ENCODE data around the gene SYNJ1. TPM values are rescaled to one million over a fixed set of nuclear protein-coding genes. Genes with fewer than 3 reads are reported as not detected.

The SYNJ1 gene
- total and polyA plus RNA-seq, 2 of the 4 experiments (the other 2 are of a cell fraction) = 3.6 to 4.6 TPM

DNA sequence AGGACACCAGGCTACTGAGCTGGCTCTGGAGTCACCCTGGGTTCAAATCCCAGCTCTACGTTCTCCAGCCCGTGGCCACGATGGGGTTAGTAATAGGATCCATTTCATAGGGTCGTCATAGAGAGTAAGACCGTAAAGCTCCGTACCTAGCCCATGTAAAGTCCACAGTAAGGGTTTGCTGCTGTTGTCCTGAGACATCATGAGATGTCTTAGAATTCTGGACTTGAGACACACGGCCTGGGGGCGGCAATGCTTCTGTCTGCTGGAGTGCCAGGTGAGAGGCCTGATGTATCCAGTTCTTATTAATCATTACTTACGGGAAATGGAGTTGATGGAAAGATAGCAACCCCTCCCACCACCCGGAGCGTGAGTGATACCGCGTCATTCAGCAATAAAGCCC lies 146.1 kb downstream of the SYNJ1 start:
- Histone ChIP-seq H2AFZ (replicated peaks; ENCODE audit: low read length, poor library complexity) (no peak overlapping the region), H3K14ac (replicated peaks; ENCODE audit: low read depth, low read length) (no peak overlapping the region), H2BK120ac (ENCODE audit: low read depth, low read length) (no peak overlapping the region), H2BK5ac (ENCODE audit: low read depth, low read length, poor library complexity, severe bottlenecking) (no peak overlapping the region), H3K36me3 (ENCODE audit: control insufficient read depth, insufficient read depth, low read length) (no peaks in the 10 kb centered on the region), H2AK9ac (replicated peaks; ENCODE audit: low read depth, low read length, poor library complexity) (no peak overlapping the region), H4K5ac (ENCODE audit: low read depth, low read length) (no peak overlapping the region), H2BK20ac (ENCODE audit: low read depth, low read length) (no peak overlapping the region), H3K18ac (ENCODE audit: low read depth, low read length) (no peak overlapping the region), H4K91ac (ENCODE audit: insufficient read depth, low read depth, low read length) (no peak overlapping the region), H3K27me3 (ENCODE audit: control insufficient read depth, insufficient read depth, low read length) (peaks cover 35% of the 10 kb centered on the region), H3K4me1 (ENCODE audit: control insufficient read depth, insufficient read depth, low read length) (no peaks in the 10 kb centered on the region), H3K9ac (ENCODE audit: low read depth, low read length) (no peak overlapping the region), H3K79me1 (ENCODE audit: low read depth in 1 of 2, low read length in 2 of 2) (no peaks in the 10 kb centered on the region), H3K9me1 (ENCODE audit: insufficient read depth, low read length) (no peaks in the 10 kb centered on the region), H3K56ac (ENCODE audit: extremely low read depth, insufficient read depth, low read length) (no peak overlapping the region), H2AK5ac (ENCODE audit: low read depth, low read length) (no peak overlapping the region), H3K4me3 (ENCODE audit: insufficient read depth, low read depth, low read length) (no peak overlapping the region), H3K4me2 (ENCODE audit: low read depth, low read length) (no peak overlapping the region), H3K9me3 (ENCODE audit: control insufficient read depth, insufficient read depth, low read length) (no peaks in the 10 kb centered on the region), H4K20me1 (ENCODE audit: insufficient read depth, low read length) (no peaks in the 10 kb centered on the region), H3K4ac (ENCODE audit: low read depth, low read length) (no peak overlapping the region), H4K8ac (ENCODE audit: low read depth in 2 of 2, low read length in 2 of 2) (no peak overlapping the region), H3K27ac (ENCODE audit: insufficient read depth, low read length) (no peak overlapping the region), H3K23ac (ENCODE audit: low read depth, low read length) (no peak overlapping the region), H2BK15ac (ENCODE audit: low read depth, low read length) (no peak overlapping the region)
- ChIA-PET CTCF (no interaction called here), POLR2A (ENCODE audit: unreplicated experiment) (no interaction called here)
- in situ Hi-C loops (cut with MboI; ENCODE audit: low sequenced_read_pairs) = no loop called here
- 95% methylated on average over 4 of the region's 13 CpGs; no CpG with 5 or more reads in 1 of the 2 experiments for WGBS, 2 experiments (ENCODE audit: extremely low coverage in 2 of 2, insufficient read length in 1 of 2)
- no TSS peak for BruUV-seq (replicated peaks)
- intact Hi-C loops (cut with micrococcal nuclease) = no loop called here
- no peak for TF ChIP-seq RCOR1 (IDR thresholded peaks at IDR 0.05; ENCODE audit: insufficient replicate concordance, low read length)
- TF ChIP-seq CEBPB (IDR thresholded peaks at IDR 0.05; ENCODE audit: low read depth, low read length) = no peak
- TF ChIP-seq RFX5 (IDR thresholded peaks at IDR 0.05; ENCODE audit: low read depth, low read length) = no peak
- TF ChIP-seq, protein P1, sequence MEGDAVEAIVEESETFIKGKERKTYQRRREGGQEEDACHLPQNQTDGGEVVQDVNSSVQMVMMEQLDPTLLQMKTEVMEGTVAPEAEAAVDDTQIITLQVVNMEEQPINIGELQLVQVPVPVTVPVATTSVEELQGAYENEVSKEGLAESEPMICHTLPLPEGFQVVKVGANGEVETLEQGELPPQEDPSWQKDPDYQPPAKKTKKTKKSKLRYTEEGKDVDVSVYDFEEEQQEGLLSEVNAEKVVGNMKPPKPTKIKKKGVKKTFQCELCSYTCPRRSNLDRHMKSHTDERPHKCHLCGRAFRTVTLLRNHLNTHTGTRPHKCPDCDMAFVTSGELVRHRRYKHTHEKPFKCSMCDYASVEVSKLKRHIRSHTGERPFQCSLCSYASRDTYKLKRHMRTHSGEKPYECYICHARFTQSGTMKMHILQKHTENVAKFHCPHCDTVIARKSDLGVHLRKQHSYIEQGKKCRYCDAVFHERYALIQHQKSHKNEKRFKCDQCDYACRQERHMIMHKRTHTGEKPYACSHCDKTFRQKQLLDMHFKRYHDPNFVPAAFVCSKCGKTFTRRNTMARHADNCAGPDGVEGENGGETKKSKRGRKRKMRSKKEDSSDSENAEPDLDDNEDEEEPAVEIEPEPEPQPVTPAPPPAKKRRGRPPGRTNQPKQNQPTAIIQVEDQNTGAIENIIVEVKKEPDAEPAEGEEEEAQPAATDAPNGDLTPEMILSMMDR (conservative IDR thresholded peaks at IDR 0.05; ENCODE audit: low read depth, low read length) = no peak
- TF ChIP-seq BHLHE40 (IDR thresholded peaks at IDR 0.05; ENCODE audit: low read depth, low read length) = no peak
- TF ChIP-seq, protein P2, sequence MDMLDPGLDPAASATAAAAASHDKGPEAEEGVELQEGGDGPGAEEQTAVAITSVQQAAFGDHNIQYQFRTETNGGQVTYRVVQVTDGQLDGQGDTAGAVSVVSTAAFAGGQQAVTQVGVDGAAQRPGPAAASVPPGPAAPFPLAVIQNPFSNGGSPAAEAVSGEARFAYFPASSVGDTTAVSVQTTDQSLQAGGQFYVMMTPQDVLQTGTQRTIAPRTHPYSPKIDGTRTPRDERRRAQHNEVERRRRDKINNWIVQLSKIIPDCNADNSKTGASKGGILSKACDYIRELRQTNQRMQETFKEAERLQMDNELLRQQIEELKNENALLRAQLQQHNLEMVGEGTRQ (IDR thresholded peaks at IDR 0.05; ENCODE audit: low read depth, low read length) = no peak
- TF ChIP-seq MXI1 (IDR thresholded peaks at IDR 0.05; ENCODE audit: borderline replicate concordance, low read depth, low read length) = no peak
- TF ChIP-seq MAZ (IDR thresholded peaks at IDR 0.05; ENCODE audit: borderline replicate concordance, low read depth, low read length) = no peak
- TF ChIP-seq NFE2L2 (IDR thresholded peaks at IDR 0.05; ENCODE audit: low read depth, low read length) = no peak
- no peak for TF ChIP-seq CHD1 (IDR thresholded peaks at IDR 0.05; ENCODE audit: low read depth, low read length)
- ATAC-seq (ENCODE audit: low read depth) = no peak
- no peak for DNase-seq
- dilution Hi-C loops (cut with HindIII; ENCODE audit: low sequenced_read_pairs, unreplicated experiment) = no loop called here
